ENCODE results near the gene ARRB2.

DNA sequence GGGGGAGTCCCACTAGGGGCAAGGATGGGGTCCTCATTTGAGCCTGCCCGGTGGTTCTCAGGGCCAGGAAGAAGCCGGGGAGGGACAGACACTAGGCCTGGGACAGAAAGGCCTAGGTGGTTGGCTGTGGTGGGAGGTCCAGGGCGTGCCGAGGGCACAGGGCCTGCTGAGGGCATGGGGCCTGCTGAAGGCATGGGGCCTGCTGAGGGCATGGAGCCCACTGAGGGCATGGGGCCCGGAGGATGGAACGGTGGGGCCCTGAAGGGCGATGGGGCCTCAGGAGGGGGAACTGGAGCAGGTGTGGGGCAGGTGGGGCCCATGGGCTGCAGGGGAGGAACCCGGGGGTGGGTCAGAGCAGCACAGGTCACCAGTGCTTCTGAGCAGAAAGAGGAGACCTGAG lies 37.7 kb upstream of the ARRB2 start:
- no peak for TF ChIP-seq EP300 (IDR thresholded peaks at IDR 0.05; ENCODE audit: borderline replicate concordance)
- TF ChIP-seq, protein P1, sequence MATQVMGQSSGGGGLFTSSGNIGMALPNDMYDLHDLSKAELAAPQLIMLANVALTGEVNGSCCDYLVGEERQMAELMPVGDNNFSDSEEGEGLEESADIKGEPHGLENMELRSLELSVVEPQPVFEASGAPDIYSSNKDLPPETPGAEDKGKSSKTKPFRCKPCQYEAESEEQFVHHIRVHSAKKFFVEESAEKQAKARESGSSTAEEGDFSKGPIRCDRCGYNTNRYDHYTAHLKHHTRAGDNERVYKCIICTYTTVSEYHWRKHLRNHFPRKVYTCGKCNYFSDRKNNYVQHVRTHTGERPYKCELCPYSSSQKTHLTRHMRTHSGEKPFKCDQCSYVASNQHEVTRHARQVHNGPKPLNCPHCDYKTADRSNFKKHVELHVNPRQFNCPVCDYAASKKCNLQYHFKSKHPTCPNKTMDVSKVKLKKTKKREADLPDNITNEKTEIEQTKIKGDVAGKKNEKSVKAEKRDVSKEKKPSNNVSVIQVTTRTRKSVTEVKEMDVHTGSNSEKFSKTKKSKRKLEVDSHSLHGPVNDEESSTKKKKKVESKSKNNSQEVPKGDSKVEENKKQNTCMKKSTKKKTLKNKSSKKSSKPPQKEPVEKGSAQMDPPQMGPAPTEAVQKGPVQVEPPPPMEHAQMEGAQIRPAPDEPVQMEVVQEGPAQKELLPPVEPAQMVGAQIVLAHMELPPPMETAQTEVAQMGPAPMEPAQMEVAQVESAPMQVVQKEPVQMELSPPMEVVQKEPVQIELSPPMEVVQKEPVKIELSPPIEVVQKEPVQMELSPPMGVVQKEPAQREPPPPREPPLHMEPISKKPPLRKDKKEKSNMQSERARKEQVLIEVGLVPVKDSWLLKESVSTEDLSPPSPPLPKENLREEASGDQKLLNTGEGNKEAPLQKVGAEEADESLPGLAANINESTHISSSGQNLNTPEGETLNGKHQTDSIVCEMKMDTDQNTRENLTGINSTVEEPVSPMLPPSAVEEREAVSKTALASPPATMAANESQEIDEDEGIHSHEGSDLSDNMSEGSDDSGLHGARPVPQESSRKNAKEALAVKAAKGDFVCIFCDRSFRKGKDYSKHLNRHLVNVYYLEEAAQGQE (IDR thresholded peaks at IDR 0.05; ENCODE audit: low read depth) = no peak
- no peak for TF ChIP-seq CEBPB (IDR thresholded peaks at IDR 0.05)
